Ascending aorta (tissue), 2 donors: ENCODE measurements around the gene TRABD. TPM values are rescaled to one million over a fixed set of nuclear protein-coding genes. Genes with fewer than 3 reads are reported as not detected.

Experiments
- DNase-seq, 2 donors: peaks; one replicate each; pipeline ENCODE4 v3.0.0-alpha.2; 2019; ENCODE audit warnings: low spot score in 2 of 2
- H3K27ac ChIP-seq, 2 donors: fragments of 200-600 bp; sonication (generic); one replicate each; pipeline ENCODE4 v1.5.1; 2016 to 2017; ENCODE audit warnings: mild to moderate bottlenecking in 1 of 2
- H3K27me3 ChIP-seq: fragments of 200-600 bp; sonication (generic); one replicate; pipeline ENCODE4 v1.5.1; 2017
- H3K36me3 ChIP-seq, 2 donors: fragments of 200-600 bp; sonication (generic); one replicate each; pipeline ENCODE4 v1.5.1; 2016
- H3K4me1 ChIP-seq, 2 donors: fragments of 200-600 bp; sonication (generic); one replicate each; pipeline ENCODE4 v1.5.1; 2016 to 2017; ENCODE audit warnings: mild to moderate bottlenecking in 1 of 2
- H3K4me3 ChIP-seq, 2 donors: fragments of 200-600 bp; sonication (generic); one replicate each; pipeline ENCODE4 v1.5.1; 2016 to 2017; ENCODE audit warnings: mild to moderate bottlenecking in 1 of 2
- H3K9me3 ChIP-seq, 2 donors: fragments of 200-600 bp; sonication (generic); one replicate each; pipeline ENCODE4 v1.5.1; 2016
- intact Hi-C: fragments of 100-400 bp; cut with DNase I; formaldehyde crosslinking; loops from one replicate; pipeline ENCODE4 v1.15.1; 2023
- total RNA-seq: library from RNA; depleted of rRNA; stranded (reverse); fragments of >200 nt; gene quantifications from one replicate; pipeline ENCODE4 v1.1.0, GENCODE V29; 2016
- TF ChIP-seq, protein P1 (sequence below), 3 experiments: fragments of 200-600 bp in 2 of 3; fragments of 450-650 bp in 1 of 3; sonication (generic) in 2 of 3; IDR thresholded peaks; one replicate each; pipeline ENCODE4 v1.5.1; 2016 to 2019; ENCODE audit warnings: antibody characterized with exemption in 3 of 3, mild to moderate bottlenecking in 1 of 3, moderate library complexity in 1 of 3

The TRABD gene
- total RNA-seq, 1 donor from 2014 or later, result 91.4 TPM

DNA sequence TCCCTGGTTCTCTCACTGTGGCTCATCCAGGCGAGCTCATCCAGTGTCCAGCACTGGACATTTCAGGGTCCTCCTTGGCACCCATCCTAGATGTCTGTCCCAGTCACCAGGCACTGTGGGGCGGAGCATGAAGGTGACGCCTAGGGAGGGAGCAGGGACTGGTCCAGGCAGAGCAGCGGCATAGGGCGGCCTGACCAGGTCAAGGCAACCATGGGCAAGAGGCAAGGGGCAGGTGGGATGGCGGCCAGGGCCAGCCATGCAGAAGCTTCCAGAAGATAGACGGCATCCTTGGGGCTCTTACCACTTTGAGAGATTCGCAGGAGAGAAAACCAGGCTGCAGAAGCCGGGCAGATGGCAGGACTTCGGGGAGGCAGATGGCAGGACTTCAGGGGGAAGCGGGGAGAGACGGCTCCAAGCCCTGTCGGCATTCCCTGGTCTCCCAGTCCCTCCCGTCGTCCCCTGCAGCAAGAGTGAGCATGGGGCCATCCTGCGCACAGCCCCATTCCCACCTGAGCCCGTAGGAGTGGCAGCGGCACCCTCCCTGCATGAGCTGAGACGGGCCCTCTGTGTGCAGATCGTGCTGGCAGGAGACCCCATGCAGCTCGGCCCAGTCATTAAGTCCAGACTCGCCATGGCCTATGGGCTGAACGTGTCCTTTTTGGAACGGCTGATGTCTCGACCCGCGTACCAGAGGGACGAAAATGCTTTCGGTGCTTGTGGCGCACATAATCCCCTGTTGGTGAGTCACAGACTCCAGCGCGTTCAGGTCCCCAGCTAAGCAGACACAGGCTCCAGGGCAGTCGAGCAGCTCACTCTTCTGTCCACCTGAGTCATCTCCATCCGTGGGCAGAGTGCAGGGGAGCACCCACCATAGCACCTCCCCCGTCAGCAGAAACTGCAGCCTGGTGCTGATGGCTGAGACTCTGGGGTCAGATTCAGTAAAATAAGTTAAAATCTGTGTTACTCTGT is 35.3 kb upstream of the TRABD start:
- intact Hi-C loops, result no loop called here
- TF ChIP-seq, protein P1, sequence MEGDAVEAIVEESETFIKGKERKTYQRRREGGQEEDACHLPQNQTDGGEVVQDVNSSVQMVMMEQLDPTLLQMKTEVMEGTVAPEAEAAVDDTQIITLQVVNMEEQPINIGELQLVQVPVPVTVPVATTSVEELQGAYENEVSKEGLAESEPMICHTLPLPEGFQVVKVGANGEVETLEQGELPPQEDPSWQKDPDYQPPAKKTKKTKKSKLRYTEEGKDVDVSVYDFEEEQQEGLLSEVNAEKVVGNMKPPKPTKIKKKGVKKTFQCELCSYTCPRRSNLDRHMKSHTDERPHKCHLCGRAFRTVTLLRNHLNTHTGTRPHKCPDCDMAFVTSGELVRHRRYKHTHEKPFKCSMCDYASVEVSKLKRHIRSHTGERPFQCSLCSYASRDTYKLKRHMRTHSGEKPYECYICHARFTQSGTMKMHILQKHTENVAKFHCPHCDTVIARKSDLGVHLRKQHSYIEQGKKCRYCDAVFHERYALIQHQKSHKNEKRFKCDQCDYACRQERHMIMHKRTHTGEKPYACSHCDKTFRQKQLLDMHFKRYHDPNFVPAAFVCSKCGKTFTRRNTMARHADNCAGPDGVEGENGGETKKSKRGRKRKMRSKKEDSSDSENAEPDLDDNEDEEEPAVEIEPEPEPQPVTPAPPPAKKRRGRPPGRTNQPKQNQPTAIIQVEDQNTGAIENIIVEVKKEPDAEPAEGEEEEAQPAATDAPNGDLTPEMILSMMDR (IDR thresholded peaks at IDR 0.05), result no peak

DNA sequence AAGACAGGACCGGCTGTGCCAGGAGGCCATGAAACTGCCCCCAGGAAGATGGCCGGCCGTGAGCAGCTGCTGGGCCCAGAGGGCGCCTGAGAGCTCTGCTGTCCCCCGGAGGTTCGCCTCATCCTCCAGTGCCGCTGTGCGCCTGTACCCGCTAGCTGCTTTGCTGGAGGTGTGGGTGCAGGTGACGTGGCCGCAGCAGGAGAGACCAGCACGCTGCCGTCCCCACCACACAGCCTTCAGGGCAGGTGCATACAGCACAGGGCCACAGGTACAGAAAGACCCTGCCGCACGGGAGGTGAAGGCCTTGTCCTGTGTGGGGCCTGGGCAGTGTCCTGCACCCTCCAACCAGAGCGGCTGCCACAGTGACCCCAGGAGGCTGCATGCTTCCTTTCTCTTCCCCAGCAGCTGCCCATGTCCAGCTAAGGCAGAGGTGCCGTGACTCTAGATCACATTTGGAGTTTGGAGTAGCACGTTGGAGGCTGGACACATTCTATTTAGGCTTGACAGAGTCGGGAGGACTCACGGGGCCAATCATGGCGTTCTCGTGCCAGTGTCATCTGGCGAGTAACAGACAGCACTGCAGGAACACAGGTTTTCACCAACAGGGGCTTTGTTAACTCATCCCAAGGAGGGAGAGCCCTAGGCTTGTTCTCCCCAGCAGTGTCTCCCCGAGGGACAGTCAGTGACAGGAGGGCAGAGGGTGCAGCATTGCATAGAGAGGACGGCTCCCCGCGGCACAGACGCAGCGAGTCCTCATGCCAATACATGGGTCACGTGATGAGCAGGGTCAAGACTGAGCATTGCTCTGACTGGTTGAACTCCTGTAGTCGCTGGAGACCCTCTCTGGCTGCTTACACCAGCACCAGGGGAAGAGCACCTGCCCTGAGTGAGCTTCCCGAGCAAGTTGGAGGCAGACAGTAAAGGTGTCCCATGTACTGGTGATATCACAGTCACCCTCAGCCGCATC is 33.9 kb upstream of the TRABD start:
- TF ChIP-seq, protein P1 (IDR thresholded peaks at IDR 0.05), result no peak
- no peak for DNase-seq
- Histone ChIP-seq H3K4me1 (no peaks in the 10 kb centered on the region), H3K9me3 (no peaks in the 10 kb centered on the region), H3K36me3 (no peaks in the 10 kb centered on the region), H3K27ac (no peak overlapping the region), H3K4me3 (no peak overlapping the region), H3K27me3 (peaks cover 4% of the 10 kb centered on the region)
- intact Hi-C loops, result no loop called here

More for the DNA sequence above, 35.3 kb upstream of the TRABD start:
- no peak for DNase-seq
- no peaks in the 10 kb centered on the region for H3K9me3 ChIP-seq
- H3K4me1 ChIP-seq, result no peaks in the 10 kb centered on the region
- no peak overlapping the region for H3K4me3 ChIP-seq
- peaks cover 4% of the 10 kb centered on the region for H3K27me3 ChIP-seq
- no peak overlapping the region for H3K27ac ChIP-seq
- H3K36me3 ChIP-seq, result no peaks in the 10 kb centered on the region

DNA sequence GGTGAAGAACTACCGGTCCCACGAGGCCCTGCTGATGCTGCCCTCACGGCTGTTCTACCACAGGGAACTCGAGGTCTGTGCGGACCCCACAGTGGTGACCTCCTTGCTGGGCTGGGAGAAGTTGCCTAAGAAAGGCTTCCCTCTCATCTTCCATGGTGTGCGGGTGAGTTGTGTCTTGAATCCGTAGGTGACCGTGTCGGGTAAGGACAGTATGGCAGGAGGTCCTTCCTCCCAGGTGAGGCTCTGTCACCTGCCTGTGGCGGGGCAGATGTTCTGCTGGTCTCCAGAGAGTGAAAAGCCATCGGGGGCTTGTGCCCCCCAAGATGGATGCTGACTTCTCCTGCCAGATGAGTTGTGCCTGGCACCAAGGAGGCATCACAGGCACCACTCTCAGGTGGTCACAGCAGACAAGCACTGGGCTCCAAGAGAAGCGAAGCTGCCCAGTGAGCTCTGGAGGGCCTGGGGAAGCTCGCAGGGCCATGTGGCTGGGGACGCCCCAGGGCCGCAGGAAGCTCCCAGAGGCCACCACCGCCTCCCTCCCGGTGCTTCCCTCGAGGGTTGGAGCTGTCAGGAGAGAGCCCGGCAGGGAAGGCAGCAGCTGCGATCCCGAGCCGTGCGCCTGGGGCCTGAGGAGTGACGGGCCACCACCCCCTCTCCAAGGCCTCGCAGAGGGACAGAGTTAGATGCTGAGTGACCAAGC is 32.5 kb upstream of the TRABD start:
- no peak for DNase-seq

DNA sequence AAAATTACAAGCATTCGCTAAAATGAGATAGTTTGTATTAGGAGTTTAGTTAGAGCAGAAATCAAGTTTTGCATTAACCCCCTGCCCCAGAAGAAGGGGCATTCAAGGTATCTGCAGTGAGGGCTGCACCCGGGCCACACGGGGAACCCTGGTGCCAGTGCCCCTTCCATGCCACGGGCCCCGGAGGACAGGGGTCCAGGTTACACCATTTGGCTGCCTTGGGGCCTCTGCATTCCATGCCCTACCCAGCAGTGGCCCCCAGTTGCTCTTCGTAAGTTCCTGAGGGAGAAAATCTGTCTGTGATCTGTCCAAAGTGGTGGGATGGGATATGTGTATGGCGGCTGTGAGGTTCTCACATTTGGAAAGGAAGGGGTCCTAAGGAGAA is 32.0 kb upstream of the TRABD start:
- Histone ChIP-seq H3K27me3 (peaks cover 4% of the 10 kb centered on the region), H3K4me3 (no peak overlapping the region), H3K4me1 (no peaks in the 10 kb centered on the region), H3K36me3 (no peaks in the 10 kb centered on the region), H3K27ac (no peak overlapping the region), H3K9me3 (no peaks in the 10 kb centered on the region)
- no peak for DNase-seq
- TF ChIP-seq, protein P1 (IDR thresholded peaks at IDR 0.05), result no peak
- intact Hi-C loops, result no loop called here

More for the DNA sequence above, 32.5 kb upstream of the TRABD start:
- intact Hi-C loops, result no loop called here
- TF ChIP-seq, protein P1 (IDR thresholded peaks at IDR 0.05), result no peak
- Histone ChIP-seq H3K36me3 (no peaks in the 10 kb centered on the region), H3K27ac (no peak overlapping the region), H3K9me3 (no peaks in the 10 kb centered on the region), H3K4me1 (no peaks in the 10 kb centered on the region), H3K4me3 (no peak overlapping the region), H3K27me3 (peaks cover 4% of the 10 kb centered on the region)

DNA sequence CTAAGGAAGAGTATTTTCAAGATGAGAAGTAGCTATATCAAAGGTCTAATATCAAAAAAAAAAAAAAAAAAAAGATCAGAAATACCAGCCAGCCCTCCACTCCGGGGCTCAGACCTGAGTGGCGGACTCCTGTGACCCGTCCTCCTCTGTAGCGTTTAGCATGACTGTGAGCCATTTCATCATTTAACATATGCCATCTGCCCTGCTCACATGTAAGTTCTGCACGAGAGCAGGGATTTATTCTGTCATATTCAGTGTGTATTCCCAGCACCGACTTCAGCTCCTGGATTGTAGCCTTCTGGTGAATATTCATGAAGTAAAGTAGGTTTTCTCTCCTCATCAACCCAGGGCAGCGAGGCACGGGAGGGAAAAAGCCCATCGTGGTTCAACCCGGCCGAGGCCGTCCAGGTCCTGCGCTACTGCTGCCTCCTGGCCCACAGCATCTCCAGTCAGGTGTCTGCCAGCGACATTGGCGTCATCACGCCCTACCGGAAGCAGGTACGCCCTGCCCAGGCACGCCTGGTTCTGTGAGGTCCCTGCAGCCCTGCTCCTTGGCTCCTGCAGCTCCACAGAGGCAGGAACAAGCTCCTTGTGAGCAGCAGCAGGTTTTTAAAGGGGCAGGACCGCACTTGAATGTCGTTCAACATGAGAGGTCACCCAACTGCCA is 27.9 kb upstream of the TRABD start:
- no peaks in the 10 kb centered on the region for H3K9me3 ChIP-seq
- intact Hi-C loops, result no loop called here
- H3K4me3 ChIP-seq, result no peak overlapping the region
- no peak for DNase-seq
- no peaks in the 10 kb centered on the region for H3K36me3 ChIP-seq
- TF ChIP-seq, protein P1 (IDR thresholded peaks at IDR 0.05), result no peak
- H3K27ac ChIP-seq, result no peak overlapping the region
- no peaks in the 10 kb centered on the region for H3K4me1 ChIP-seq
- H3K27me3 ChIP-seq, result no peaks in the 10 kb centered on the region
